ENCODE measurements around the gene SCO2. TPM values are rescaled to one million over a fixed set of nuclear protein-coding genes. Genes with fewer than 3 reads are reported as not detected.

The SCO2 gene
- total and polyA plus RNA-seq, 2 of the 4 experiments (the other 2 are of a cell fraction): 1.3 to 1.9 TPM

GRCh38 chr22:50517495-50518260 lies 7.7 kb downstream of the SCO2 start:
- H3K14ac ChIP-seq (replicated peaks; ENCODE audit: low read depth, low read length): no peak overlapping the region
- no peaks in the 10 kb centered on the region for H3K9me1 ChIP-seq (ENCODE audit: insufficient read depth, low read length)
- CTCF ChIA-PET: no interaction called here
- no peak overlapping the region for H2BK20ac ChIP-seq (ENCODE audit: low read depth, low read length)
- no peak overlapping the region for H2BK120ac ChIP-seq (ENCODE audit: low read depth, low read length)
- H2BK15ac ChIP-seq (ENCODE audit: low read depth, low read length): no peak overlapping the region
- H3K4me2 ChIP-seq (ENCODE audit: low read depth, low read length): no peak overlapping the region
- H2AK9ac ChIP-seq (replicated peaks; ENCODE audit: low read depth, low read length, poor library complexity): no peak overlapping the region
- H4K5ac ChIP-seq (ENCODE audit: low read depth, low read length): no peak overlapping the region
- DNase-seq: no peak
- H3K9ac ChIP-seq (ENCODE audit: low read depth, low read length): no peak overlapping the region
- POLR2A ChIA-PET (ENCODE audit: unreplicated experiment): no interaction called here
- no peak overlapping the region for H3K4me3 ChIP-seq (ENCODE audit: insufficient read depth, low read depth, low read length)
- no peak overlapping the region for H2AFZ ChIP-seq (replicated peaks; ENCODE audit: low read length, poor library complexity)
- H3K27me3 ChIP-seq (ENCODE audit: control insufficient read depth, insufficient read depth, low read length): no peaks in the 10 kb centered on the region
- no TSS peak for BruUV-seq (replicated peaks)
- no peak overlapping the region for H3K4ac ChIP-seq (ENCODE audit: low read depth, low read length)
- peaks cover 36% of the 10 kb centered on the region for H3K36me3 ChIP-seq (ENCODE audit: control insufficient read depth, insufficient read depth, low read length)
- peaks cover 4% of the 10 kb centered on the region for H4K20me1 ChIP-seq (ENCODE audit: insufficient read depth, low read length)
- 97% methylated on average over 9 of the region's 20 CpGs; no CpG with 5 or more reads in 1 of the 2 experiments for WGBS, 2 experiments (ENCODE audit: extremely low coverage in 2 of 2, insufficient read length in 1 of 2)
- no peak overlapping the region for H4K8ac ChIP-seq (ENCODE audit: low read depth in 2 of 2, low read length in 2 of 2)
- H4K91ac ChIP-seq (ENCODE audit: insufficient read depth, low read depth, low read length): no peak overlapping the region
- no peak overlapping the region for H2BK5ac ChIP-seq (ENCODE audit: low read depth, low read length, poor library complexity, severe bottlenecking)
- no peak overlapping the region for H2AK5ac ChIP-seq (ENCODE audit: low read depth, low read length)
- H3K9me3 ChIP-seq (ENCODE audit: control insufficient read depth, insufficient read depth, low read length): no peaks in the 10 kb centered on the region
- TF ChIP-seq BHLHE40 (IDR thresholded peaks at IDR 0.05; ENCODE audit: low read depth, low read length): no peak
- TF ChIP-seq MAFK (IDR thresholded peaks at IDR 0.05; ENCODE audit: low read depth, low read length): no peak
- TF ChIP-seq CEBPB (IDR thresholded peaks at IDR 0.05; ENCODE audit: low read depth, low read length): no peak
- TF ChIP-seq CHD1 (IDR thresholded peaks at IDR 0.05; ENCODE audit: low read depth, low read length): no peak
- TF ChIP-seq, protein P1, sequence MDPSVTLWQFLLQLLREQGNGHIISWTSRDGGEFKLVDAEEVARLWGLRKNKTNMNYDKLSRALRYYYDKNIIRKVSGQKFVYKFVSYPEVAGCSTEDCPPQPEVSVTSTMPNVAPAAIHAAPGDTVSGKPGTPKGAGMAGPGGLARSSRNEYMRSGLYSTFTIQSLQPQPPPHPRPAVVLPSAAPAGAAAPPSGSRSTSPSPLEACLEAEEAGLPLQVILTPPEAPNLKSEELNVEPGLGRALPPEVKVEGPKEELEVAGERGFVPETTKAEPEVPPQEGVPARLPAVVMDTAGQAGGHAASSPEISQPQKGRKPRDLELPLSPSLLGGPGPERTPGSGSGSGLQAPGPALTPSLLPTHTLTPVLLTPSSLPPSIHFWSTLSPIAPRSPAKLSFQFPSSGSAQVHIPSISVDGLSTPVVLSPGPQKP (IDR thresholded peaks at IDR 0.05; ENCODE audit: borderline replicate concordance, low read depth, low read length): no peak
- TF ChIP-seq MAZ (IDR thresholded peaks at IDR 0.05; ENCODE audit: borderline replicate concordance, low read depth, low read length): no peak
- no peak for TF ChIP-seq MXI1 (IDR thresholded peaks at IDR 0.05; ENCODE audit: borderline replicate concordance, low read depth, low read length)
- no peak for TF ChIP-seq RAD21 (IDR thresholded peaks at IDR 0.05; ENCODE audit: low read length)
- TF ChIP-seq RFX5 (IDR thresholded peaks at IDR 0.05; ENCODE audit: low read depth, low read length): no peak
- TF ChIP-seq SMC3 (IDR thresholded peaks at IDR 0.05; ENCODE audit: low read depth, low read length): no peak
- TF ChIP-seq CTCF (conservative IDR thresholded peaks at IDR 0.05; ENCODE audit: low read depth, low read length): no peak
- TF ChIP-seq, protein P2, sequence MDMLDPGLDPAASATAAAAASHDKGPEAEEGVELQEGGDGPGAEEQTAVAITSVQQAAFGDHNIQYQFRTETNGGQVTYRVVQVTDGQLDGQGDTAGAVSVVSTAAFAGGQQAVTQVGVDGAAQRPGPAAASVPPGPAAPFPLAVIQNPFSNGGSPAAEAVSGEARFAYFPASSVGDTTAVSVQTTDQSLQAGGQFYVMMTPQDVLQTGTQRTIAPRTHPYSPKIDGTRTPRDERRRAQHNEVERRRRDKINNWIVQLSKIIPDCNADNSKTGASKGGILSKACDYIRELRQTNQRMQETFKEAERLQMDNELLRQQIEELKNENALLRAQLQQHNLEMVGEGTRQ (IDR thresholded peaks at IDR 0.05; ENCODE audit: low read depth, low read length): no peak
- no peak for TF ChIP-seq FOS (IDR thresholded peaks at IDR 0.05; ENCODE audit: low read depth, low read length)
- TF ChIP-seq RCOR1 (IDR thresholded peaks at IDR 0.05; ENCODE audit: insufficient replicate concordance, low read length): no peak
- TF ChIP-seq POLR2A (IDR thresholded peaks at IDR 0.05; ENCODE audit: low read depth, low read length): no peak
- TF ChIP-seq NFE2L2 (IDR thresholded peaks at IDR 0.05; ENCODE audit: low read depth, low read length): no peak
- intact Hi-C loops (cut with micrococcal nuclease) (no loop called here), dilution Hi-C loops (cut with HindIII; ENCODE audit: low sequenced_read_pairs, unreplicated experiment) (no loop called here), in situ Hi-C loops (cut with MboI; ENCODE audit: low sequenced_read_pairs) (no loop called here)
- ATAC-seq (ENCODE audit: low read depth): no peak
- no peak overlapping the region for H3K56ac ChIP-seq (ENCODE audit: extremely low read depth, insufficient read depth, low read length)
- peaks cover 22 to 37% of the 10 kb centered on the region in 2 experiments for H3K79me1 ChIP-seq (ENCODE audit: low read depth in 1 of 2, low read length in 2 of 2)
- H3K23ac ChIP-seq (ENCODE audit: low read depth, low read length): no peak overlapping the region
- no peak overlapping the region for H3K18ac ChIP-seq (ENCODE audit: low read depth, low read length)
- no peaks in the 10 kb centered on the region for H3K4me1 ChIP-seq (ENCODE audit: control insufficient read depth, insufficient read depth, low read length)
- no peak overlapping the region for H3K27ac ChIP-seq (ENCODE audit: insufficient read depth, low read length)
